Loucy (cell line): Measurements from ENCODE around the gene HSP90AB1.

ENCODE experiments used
- EZH2phosphoT487 ChIP-seq: fragments of 200-600 bp; IDR thresholded peaks from 2 replicates; pipeline ENCODE4 v1.6.1; 2018; ENCODE audit warnings: antibody characterized with exemption, mild to moderate bottlenecking, moderate library complexity, borderline replicate concordance
- TF ChIP-seq, protein P1 (sequence below): fragments of 200-600 bp; sonication (generic); conservative IDR thresholded peaks from 2 replicates; pipeline ENCODE4 v1.5.1; 2014; ENCODE audit warnings: mild to moderate bottlenecking, antibody characterized with exemption, low read length

GRCh38 chr6:44294832-44295791 is 48.2 kb downstream of the HSP90AB1 start:
- TF ChIP-seq, protein P1, sequence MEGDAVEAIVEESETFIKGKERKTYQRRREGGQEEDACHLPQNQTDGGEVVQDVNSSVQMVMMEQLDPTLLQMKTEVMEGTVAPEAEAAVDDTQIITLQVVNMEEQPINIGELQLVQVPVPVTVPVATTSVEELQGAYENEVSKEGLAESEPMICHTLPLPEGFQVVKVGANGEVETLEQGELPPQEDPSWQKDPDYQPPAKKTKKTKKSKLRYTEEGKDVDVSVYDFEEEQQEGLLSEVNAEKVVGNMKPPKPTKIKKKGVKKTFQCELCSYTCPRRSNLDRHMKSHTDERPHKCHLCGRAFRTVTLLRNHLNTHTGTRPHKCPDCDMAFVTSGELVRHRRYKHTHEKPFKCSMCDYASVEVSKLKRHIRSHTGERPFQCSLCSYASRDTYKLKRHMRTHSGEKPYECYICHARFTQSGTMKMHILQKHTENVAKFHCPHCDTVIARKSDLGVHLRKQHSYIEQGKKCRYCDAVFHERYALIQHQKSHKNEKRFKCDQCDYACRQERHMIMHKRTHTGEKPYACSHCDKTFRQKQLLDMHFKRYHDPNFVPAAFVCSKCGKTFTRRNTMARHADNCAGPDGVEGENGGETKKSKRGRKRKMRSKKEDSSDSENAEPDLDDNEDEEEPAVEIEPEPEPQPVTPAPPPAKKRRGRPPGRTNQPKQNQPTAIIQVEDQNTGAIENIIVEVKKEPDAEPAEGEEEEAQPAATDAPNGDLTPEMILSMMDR: no peak
- TF ChIP-seq EZH2phosphoT487: no peak
